GM18517 (cell line): ENCODE data around the gene GYPC.
"Not testable (repeated sequence)": the region's sequence is repeated elsewhere in the genome, so short reads cannot be mapped to it uniquely, and the experiment has no call there.

Experiments used
- ATAC-seq: cut with Tn5 transposase; IDR thresholded peaks from one replicate; pipeline ENCODE4 v1.9.1; 2021; ENCODE audit warnings: mild to moderate bottlenecking, moderate library complexity; ENCODE audit not compliant: unreplicated experiment

GYPC gene

GRCh38 chr2:126696644-126697520, 40.9 kb downstream of the GYPC start:
- no peak for ATAC-seq

GRCh38 chr2:126698376-126698775, 42.4 kb downstream of the GYPC start:
- no peak for ATAC-seq

GRCh38 chr2:126699018-126699417, 43.1 kb downstream of the GYPC start:
- ATAC-seq, result no peak

GRCh38 chr2:126699716-126700581, 44.0 kb downstream of the GYPC start:
- no peak for ATAC-seq

- no peak for ATAC-seq
These were observed 44.7 kb downstream of the GYPC start for GRCh38 chr2:126700677-126701076.

GRCh38 chr2:126703311-126703710, 47.4 kb downstream of the GYPC start:
- no peak for ATAC-seq

GRCh38 chr2:126704434-126705160, 48.6 kb downstream of the GYPC start:
- ATAC-seq, result no peak

- no peak for ATAC-seq
These were observed 51.2 kb downstream of the GYPC start for GRCh38 chr2:126707191-126707590.

- no peak for ATAC-seq
These were observed 52.0 kb downstream of the GYPC start for GRCh38 chr2:126707941-126708340.

- no peak for ATAC-seq
These were observed 58.4 kb downstream of the GYPC start for GRCh38 chr2:126714191-126714965.

- ATAC-seq, result no peak
These were observed 59.2 kb downstream of the GYPC start for GRCh38 chr2:126715111-126715510.

GRCh38 chr2:126715576-126716406, 59.8 kb downstream of the GYPC start:
- ATAC-seq, result no peak

GRCh38 chr2:126717277-126717676, 61.3 kb downstream of the GYPC start:
- not testable (repeated sequence) for ATAC-seq

- no peak for ATAC-seq
These were observed 62.0 kb downstream of the GYPC start for GRCh38 chr2:126717928-126718327.

- no peak for ATAC-seq
These were observed 63.4 kb downstream of the GYPC start for GRCh38 chr2:126719191-126719832.

GRCh38 chr2:126719833-126720351, 63.9 kb downstream of the GYPC start:
- ATAC-seq, result no peak

GRCh38 chr2:126720638-126721037, 64.7 kb downstream of the GYPC start:
- no peak for ATAC-seq

GRCh38 chr2:126722081-126722480, 66.1 kb downstream of the GYPC start:
- no peak for ATAC-seq

GRCh38 chr2:126722546-126722945, 66.6 kb downstream of the GYPC start:
- no peak for ATAC-seq
